ENCODE data around the gene ZNF654. TPM values are rescaled to one million over a fixed set of nuclear protein-coding genes. Genes with fewer than 3 reads are reported as not detected.

ZNF654 gene
- total and polyA plus RNA-seq, 2 of the 13 experiments (the other 11 are each of a cell fraction or from before 2014, with no cell fraction given), result 1.8 to 4.1 TPM

DNA sequence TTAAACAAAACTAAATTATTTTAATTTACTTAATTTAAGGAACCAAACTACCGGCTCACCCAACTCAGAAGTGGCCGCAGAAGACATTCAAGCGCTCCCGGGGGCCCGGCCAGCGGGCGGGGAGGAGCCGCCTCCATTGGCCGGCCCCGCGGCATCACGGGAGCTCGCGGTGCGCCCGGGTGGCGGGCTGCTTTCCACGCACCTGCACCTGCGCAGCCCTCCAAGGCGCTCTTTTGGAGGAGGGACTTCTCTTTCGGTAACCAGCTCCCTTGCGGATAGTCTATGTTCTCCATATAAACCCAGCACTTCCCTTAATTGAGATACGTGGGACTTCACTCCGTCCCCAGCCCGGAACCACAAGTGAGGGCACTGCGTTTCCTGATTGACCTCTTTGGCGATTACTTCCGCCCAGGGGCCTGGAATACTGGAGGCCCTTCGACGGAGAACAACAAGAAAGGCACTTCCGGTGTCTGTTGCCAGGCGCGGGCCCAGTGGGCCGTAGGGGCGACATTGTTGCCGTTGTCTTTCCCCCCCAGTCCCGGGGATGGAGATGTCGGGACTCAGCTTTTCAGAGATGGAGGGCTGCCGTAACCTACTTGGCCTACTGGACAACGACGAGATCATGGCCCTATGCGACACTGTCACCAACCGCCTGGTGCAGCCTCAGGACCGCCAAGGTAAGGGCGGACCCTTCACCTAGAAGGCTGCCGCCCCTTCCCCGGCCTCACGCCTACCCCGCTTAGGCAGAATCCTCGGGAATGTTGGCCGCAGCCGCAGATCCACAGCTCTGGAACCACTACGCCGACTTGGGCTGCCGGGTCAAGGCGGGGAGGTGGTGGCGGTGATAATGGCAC lies 90.7 kb downstream of the ZNF654 start, which contains the start of gene C3orf38 (continued):
- no peak for TF ChIP-seq EHMT2 (IDR thresholded peaks at IDR 0.05; ENCODE audit: borderline replicate concordance, low read depth, low read length)
- TF ChIP-seq, protein P1, sequence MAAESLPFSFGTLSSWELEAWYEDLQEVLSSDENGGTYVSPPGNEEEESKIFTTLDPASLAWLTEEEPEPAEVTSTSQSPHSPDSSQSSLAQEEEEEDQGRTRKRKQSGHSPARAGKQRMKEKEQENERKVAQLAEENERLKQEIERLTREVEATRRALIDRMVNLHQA (CRISPR knock-in tag; IDR thresholded peaks at IDR 0.05), result no peak
- TF ChIP-seq MIER3 (CRISPR knock-in tag; IDR thresholded peaks at IDR 0.05; ENCODE audit: borderline replicate concordance), result 0 out of 2 replicates have a peak, but pooled peaks have one; percentile 40
- TF ChIP-seq ZNF781 (CRISPR knock-in tag; IDR thresholded peaks at IDR 0.05; ENCODE audit: borderline replicate concordance, not compliant biosample characterization), result peak; percentile 91
- TF ChIP-seq MLLT10 (CRISPR knock-in tag; IDR thresholded peaks at IDR 0.05), result no peak
- TF ChIP-seq ZFYVE20 (CRISPR knock-in tag; IDR thresholded peaks at IDR 0.05; ENCODE audit: borderline replicate concordance, low read depth), result no peak
- peak; percentile 91; the same call in 1 of the 2 replicates for TF ChIP-seq TRAFD1 (CRISPR knock-in tag; IDR thresholded peaks at IDR 0.05; ENCODE audit: borderline replicate concordance)
- TF ChIP-seq, protein P2, sequence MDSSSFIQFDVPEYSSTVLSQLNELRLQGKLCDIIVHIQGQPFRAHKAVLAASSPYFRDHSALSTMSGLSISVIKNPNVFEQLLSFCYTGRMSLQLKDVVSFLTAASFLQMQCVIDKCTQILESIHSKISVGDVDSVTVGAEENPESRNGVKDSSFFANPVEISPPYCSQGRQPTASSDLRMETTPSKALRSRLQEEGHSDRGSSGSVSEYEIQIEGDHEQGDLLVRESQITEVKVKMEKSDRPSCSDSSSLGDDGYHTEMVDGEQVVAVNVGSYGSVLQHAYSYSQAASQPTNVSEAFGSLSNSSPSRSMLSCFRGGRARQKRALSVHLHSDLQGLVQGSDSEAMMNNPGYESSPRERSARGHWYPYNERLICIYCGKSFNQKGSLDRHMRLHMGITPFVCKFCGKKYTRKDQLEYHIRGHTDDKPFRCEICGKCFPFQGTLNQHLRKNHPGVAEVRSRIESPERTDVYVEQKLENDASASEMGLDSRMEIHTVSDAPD (CRISPR knock-in tag; IDR thresholded peaks at IDR 0.05), result no peak
- peak; percentile 92; the same call in 1 of the 2 replicates for TF ChIP-seq ZNF136 (CRISPR knock-in tag; IDR thresholded peaks at IDR 0.05; ENCODE audit: low read depth)
- no peak for TF ChIP-seq CTCF (CRISPR knock-in tag; IDR thresholded peaks at IDR 0.05)
- peak; percentile 57 for TF ChIP-seq AGO2 (optimal IDR thresholded peaks at IDR 0.05; ENCODE audit: low read depth, low read length)
- TF ChIP-seq ZBTB8A (CRISPR knock-in tag; IDR thresholded peaks at IDR 0.05; ENCODE audit: borderline replicate concordance, low read depth), result peak; percentile 78; the same call in 1 of the 2 replicates
- TF ChIP-seq, protein P3, sequence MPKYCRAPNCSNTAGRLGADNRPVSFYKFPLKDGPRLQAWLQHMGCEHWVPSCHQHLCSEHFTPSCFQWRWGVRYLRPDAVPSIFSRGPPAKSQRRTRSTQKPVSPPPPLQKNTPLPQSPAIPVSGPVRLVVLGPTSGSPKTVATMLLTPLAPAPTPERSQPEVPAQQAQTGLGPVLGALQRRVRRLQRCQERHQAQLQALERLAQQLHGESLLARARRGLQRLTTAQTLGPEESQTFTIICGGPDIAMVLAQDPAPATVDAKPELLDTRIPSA (CRISPR knock-in tag; IDR thresholded peaks at IDR 0.05; ENCODE audit: borderline replicate concordance), result no peak
- TF ChIP-seq ZSCAN30 (CRISPR knock-in tag; IDR thresholded peaks at IDR 0.05), result no peak
- peak; percentile 83; the same call in 1 of the 2 replicates for TF ChIP-seq ZNF790 (CRISPR knock-in tag; IDR thresholded peaks at IDR 0.05; ENCODE audit: borderline replicate concordance)
- no peak for TF ChIP-seq ZFP36L2 (CRISPR knock-in tag; IDR thresholded peaks at IDR 0.05)
- TF ChIP-seq ZNF230 (CRISPR knock-in tag; IDR thresholded peaks at IDR 0.05), result peak; percentile 95; the same call in 1 of the 2 replicates
- TF ChIP-seq HNRNPK (IDR thresholded peaks at IDR 0.05; ENCODE audit: low read depth, low read length, poor library complexity, severe bottlenecking), result no peak
- TF ChIP-seq KLF16 (CRISPR knock-in tag; IDR thresholded peaks at IDR 0.05), result peak in 1 of 2 experiments; percentile 74; a peak in 2 of 4 replicates
- peak; percentile 7; the same call in 1 of the 2 replicates for TF ChIP-seq E2F5 (CRISPR knock-in tag; conservative IDR thresholded peaks at IDR 0.05)
- TF ChIP-seq HMG20A (CRISPR knock-in tag; IDR thresholded peaks at IDR 0.05; ENCODE audit: borderline replicate concordance), result no peak

All from HepG2 (cell line).